GM10847 (cell line): ENCODE measurements around the gene JUND.

ENCODE experiments used
- POLR2A ChIP-seq: IDR thresholded peaks from 2 replicates; pipeline ENCODE4 v1.6.1; 2011; ENCODE audit not compliant: insufficient read length; ENCODE audit errors: extremely low read depth

The JUND gene

DNA sequence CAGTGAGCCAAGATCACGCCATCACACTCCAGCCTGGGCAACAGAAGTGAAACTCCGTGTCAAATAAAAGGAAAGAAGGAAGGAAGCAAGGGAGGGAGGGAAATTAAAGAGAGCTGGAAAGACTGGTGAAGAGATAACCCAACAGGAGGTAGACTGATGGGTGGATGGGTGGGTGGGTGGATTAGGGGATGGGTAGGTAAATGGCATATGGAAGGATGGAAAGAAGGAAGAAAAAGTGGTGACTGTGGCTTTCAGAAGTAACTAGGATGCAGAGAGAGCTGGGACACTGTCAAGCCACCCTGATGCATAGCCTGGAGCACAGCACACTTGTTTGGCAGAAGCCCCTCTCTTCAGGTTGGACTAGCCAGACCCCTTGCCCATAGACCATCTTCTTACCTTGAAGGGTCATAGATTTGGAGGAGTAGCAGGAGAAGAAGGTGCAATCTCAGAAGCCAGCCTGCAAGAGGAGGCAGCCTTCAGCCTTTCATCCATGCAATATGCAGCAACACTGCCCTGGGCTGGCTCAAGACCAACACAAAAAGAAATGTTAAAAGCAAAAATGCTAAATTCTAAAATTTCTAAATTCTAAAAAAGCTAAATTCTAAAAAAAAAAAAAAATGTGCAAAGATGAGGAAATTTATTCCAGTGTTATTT, 12.2 kb downstream of the JUND start:
- no peak for TF ChIP-seq POLR2A

DNA sequence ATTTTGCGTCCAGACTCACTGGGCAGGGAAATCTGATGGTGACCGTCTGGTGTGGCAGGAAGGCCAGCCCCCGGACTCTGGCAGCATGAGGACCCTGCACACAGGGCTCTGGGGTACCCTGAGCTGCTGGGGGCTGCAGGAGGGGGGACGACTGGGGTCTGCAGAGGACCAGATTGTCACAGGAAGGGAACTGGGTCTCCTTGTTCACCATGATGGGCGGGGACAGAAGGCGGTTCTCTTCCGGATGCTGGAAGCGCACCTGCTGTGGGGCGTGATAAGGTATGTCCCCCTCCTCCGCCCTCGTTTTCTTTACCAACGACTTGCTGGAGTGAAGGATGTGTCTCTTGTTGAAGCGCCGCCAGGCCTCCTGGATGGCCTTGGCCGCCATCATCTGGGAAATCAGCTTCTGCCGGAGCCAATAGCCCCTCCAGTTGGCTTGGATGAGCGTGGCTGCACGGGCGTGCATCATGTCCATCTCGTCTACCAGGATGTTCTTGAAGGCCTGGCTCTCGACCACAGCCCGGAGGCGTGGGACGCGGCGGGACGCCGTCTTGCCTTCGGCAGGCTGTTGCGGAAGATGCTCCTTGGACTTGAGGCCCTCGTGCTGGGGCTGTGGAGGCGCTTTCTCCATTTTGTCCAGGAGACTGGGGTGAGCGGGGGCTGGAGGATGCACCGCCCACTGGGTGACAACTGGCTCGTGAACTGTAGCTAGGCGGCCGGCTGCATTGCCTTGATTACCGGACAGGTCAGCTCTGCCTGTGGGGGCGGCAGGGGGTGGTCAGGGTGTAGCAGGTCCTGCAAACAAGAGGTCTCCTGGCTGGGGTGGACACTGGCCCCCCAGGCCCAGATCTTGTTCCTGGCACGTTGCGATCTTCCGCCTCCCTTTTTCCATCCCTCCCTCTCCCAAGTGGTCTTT, 14.4 kb downstream of the JUND start:
- TF ChIP-seq POLR2A: no peak

DNA sequence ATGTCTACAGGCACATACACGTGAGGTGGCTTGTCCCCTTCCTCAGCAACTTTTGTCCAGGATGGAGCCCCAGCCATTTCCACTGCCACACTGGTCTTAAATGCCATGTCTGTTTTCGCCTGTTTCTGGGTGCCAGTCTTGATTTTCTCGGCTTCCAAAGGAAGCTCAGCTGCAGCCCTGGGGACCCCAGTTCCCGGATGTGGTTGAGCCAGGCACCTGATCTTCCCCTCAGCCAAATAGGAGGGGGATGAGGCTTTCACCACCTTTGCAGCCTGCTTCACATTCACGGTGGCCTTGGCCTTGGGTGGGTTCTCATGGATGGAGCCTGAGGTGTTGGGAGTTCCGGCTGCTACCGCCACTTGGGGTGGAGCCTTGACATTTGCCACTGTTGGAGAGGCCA, 15.8 kb downstream of the JUND start:
- TF ChIP-seq POLR2A: no peak

DNA sequence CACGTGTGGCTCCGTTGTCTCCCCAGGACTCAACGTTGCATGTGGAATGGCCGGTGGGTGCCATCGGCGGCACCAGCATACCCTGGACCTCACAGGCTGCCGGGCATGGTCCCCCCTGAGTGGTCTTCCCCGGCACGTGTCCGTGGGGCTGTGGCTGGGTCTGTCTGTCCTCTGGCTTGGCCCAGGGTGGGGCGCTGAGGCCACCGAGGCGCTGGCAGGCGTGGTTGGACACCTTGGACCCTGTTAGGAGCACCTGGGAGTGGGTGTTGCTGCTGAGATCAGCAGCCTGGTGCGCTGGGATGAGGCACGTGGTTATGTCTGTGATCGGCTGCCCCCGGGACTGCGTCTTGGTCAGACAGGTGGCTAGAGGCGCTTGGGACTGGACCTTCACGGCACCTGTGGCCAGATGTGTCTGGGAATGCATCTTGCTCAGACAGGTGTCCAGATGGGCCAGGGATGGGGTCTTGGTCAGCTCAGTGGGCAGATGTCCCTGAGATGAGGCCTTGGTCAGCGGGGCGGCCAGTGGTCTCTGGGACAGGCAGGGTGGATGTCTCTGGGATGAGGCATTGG, 16.4 kb downstream of the JUND start:
- TF ChIP-seq POLR2A: no peak

DNA sequence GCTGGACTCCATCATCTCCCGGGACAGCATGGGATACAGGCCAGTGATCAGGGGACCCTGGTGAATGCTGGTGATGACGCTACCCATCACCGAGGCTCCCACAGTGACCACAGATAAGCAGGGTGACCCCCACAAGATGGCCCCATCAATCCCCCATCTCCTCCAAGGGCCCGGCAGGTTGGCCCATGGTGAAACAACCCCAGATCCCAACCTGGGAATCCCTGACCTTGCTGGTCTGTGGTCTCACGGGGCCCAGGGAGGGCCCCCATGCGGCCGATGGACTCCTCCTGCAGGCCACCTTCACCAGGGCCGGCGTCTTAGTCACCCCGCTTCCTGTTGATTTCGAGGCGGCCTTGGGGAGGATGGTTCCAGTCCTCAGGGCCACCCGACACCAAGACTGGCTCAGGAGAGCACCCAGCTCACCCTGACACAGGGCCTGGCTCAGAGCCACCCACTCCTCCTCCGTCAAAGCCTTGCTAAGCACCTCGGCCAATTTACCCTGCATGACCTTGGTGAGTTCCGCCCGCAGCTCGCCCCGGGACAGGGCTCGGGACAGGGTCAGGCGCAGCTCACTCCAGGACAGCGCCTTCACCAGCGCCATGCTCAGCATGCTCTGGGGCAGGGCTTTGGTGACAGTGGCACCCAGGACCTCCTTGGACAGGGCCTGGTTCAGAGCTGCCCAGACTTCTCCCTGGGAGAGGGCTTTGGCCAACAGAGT, 17.1 kb downstream of the JUND start:
- TF ChIP-seq POLR2A: no peak

DNA sequence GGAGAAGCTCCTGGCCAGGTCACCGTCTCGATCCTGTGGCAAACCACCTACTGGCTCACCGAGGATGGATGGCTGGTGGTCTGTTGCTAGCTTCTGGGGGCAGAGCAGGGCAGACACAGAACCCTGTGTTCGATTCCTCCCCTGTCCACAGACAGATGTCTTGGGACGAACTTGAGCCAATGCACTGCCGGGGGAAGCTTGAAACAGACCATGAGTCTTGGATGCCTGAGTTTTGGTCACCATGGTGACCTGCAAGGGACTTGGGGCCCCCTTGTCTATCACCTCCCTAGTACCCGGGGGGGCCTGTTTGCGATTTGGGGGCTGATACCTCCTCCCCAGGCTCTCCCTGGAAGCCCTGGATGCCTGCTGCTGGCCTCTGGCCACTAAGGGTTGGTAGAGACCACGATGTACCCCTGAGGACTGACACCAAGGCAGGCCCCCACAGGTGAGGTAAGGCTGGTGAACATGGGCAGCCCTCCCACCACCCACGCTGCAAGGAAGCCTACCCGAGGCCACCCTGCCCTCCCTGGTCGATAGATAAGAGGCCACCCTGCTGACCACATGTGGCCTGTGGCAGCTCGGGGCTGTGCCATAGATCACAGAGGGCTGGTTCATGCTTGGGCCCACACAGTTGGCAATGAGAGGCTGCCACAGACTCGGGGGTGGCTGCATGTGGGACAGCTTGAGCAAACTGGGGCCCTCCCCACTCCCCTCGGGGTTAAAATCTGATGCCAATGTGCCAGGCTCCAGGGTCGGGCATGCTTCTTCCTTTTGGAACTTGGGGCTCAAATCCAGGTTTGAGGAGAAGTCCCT, 17.9 kb downstream of the JUND start:
- TF ChIP-seq POLR2A: no peak

DNA sequence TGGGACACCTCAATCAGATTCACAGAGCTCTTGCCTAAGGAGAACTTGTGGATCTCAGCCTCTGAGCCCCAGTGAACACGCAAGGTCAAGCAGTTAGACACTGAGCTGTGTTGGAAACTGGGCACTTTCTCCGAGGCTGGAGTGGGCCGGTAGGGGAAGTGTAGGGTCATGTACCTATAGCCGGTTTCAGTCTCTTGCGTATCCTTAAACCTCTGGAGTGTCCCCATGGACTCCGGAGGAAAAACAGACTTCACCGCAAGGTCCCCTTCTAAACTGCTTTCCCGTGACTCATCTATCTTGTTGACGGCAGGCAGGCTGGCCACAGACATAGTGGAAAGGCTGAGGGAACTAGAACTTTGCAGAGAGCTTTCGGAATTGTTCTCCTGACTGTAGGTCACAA, 18.5 kb downstream of the JUND start:
- no peak for TF ChIP-seq POLR2A

DNA sequence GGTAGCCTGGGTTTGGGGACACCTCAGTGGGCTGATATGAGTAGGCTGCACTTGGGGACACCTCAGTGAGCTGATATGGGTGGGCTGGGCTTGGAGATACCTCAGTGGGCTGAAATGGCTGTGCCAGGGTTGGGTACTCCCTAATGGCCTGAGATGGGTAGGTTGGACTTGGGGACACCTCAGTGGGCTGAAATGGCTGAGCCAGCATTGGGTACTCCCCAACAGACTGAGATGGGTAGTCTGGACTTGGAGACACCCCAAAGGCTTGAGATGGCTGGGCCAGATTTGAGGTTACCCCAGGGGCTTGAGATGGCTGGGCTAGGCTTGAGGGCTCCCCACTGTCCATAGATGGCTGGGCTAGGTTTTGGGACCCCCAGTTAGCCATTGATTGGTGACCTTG, 19.3 kb downstream of the JUND start:
- TF ChIP-seq POLR2A: no peak

DNA sequence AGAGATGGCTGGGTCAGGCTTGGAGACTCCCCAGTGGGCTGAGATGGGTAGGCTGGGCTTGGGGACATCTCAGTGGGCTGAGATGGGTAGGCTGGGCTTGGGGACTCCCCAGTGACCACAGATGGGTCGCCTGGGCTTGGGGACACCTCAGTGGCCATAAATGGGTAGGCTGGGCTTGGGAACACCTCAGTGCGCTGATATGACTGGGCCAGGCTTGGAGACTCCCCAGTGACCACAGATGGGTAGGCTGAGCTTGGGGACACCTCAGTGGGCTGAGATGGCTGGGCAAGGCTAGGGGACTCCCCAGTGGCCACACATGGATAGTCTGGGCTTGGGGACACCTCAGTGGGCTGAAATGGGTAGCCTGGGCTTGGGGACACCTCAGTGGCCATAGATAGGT, 19.9 kb downstream of the JUND start:
- no peak for TF ChIP-seq POLR2A

DNA sequence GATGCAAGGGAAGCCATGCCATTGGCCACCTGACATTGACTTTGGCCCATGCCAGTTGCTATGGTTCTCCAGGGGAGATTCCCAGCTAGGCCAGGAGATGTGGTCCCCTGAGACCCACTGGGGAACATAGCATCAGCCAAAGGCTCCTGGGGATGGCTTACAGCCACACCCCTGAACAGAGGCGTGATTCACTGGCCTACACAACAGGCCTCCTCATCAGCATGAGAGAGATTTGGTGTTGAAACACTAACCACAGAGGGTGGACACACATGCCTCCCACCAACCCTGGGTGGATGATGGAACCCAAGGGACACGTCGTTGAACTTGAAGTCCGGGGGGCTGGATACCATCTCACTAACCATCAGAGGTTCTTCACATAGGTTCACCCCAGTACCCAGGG, 21.5 kb downstream of the JUND start:
- TF ChIP-seq POLR2A: no peak

DNA sequence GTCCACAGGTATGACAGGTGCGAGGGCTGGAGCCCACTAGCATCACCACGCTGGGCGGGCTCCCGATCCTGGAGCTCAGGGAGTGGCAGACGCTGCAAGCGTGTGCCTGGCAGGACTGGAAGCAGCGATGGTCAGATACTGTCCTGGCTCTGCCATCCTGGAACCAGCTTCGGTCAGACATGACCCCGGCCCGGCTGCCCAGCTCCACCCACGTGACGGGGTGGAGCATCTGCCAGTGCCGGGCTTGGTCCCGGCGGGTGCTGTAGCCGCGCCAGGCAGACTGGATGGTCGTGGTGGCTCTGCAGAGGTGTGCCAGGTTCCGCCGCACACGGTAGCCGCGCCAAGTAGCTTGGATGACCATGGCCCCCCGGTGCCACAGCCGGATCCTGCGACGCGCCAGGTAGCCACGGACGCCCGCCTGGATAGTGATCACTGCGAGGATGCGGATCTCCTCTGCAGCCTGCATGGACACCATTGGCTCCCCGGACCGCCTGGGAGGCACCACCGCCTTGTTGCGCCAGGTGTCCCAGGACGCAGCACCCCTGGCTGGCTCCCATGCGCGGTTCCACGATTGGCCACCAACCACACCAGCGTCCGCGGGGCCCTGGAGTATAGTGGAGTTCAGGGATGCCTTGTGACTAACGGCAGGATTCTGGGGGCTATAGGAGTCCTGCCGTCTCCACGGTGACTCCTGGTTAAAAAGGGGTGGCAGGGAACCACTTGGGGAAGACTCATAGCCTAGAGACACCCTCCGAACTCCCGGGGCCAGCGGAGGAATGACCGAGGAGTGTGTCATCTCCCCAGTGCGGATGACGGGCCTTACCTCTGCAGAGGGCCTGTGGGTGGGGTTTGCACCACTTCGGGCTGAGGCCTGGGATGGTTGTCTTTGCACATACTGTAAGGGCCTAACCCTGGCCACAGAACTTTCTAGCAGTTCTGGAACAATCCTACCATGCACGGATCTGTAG, 23.6 kb downstream of the JUND start:
- no peak for TF ChIP-seq POLR2A

DNA sequence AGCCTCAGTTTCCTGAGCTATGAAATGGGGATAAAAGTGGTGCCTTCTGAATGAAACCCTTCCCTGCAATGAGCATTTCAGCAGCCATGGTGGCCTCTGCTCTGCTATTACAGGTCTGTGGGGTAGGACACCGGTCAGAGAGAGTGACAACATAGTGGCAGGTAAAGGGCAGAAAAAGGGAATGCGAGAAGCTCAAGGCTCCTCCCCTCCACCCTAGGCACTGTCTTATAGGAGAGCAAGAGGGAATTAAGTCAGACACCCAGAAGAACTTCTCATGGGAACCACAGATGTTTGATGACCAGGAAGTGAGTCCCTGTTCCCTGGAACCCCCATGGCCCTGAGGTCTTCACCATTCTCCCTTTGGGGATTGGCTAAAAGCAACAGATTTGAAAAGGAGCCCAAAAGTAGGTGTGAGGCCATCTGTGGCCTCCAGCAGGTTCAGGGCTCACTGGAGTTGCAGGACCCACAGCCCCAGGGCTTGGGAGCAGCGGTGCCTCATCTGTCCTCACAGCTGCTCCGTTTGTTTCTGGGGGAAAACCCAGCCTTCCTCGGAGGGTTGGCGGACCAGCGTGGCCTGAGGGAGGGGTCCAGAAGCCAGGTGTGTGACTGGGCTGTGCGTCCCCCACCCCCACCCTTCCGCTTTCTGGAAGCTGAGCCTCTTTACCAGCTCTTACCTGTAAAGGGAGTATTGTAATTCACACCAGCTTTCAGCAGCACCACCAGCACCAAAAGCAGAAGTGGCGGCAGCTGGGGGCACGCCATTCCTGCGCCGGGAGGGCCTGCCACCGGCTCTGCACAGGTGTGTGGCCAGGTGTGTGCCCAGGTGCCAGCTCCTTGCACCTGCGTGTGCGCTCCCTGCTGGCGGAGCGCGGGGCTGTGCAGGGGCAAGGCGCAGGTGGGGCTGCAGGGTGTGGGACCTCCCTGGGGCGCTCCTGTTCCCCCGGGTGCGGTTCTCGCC, 26.6 kb downstream of the JUND start:
- TF ChIP-seq POLR2A: no peak

DNA sequence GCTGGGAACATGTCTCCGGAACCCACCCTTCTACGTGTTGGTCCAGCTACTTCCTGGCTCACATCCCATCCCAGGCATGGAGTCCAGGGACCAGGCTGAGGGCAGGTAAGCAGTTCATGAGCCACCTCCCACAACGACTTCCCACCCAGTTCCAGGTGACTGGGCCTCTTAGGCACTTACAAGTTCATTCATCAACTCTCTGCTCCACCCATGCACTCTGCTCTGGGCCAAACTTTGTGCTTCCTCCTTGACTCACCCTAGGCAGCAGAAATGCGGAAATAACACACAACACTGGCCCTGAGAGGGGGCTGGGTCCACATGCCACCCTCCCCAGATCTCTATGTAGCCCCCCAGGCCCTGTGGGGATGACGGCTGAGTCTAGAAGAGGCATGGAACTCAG, 27.7 kb downstream of the JUND start:
- TF ChIP-seq POLR2A: no peak
